HepG2 (cell line): Measurements from ENCODE around the gene ZNF749. TPM values are rescaled to one million over a fixed set of nuclear protein-coding genes. Genes with fewer than 3 reads are reported as not detected.

ENCODE experiments used
- ATF7 ChIP-seq, 2 experiments: fragments of 450-650 bp in 1 of 2; sonication (generic) in 1 of 2; formaldehyde crosslinking in 1 of 2; IDR thresholded peaks; 2 replicates each; pipeline versions ENCODE4 v1.4.0 to v1.6.1; 2016 to 2020; ENCODE audit warnings: antibody characterized with exemption in 1 of 2, mild to moderate bottlenecking in 1 of 2, missing genetic modification reagents in 1 of 2
- FIP1L1 ChIP-seq: fragments of 200-400 bp; formaldehyde crosslinking; IDR thresholded peaks from 2 replicates; pipeline ENCODE4 v1.6.1; 2018; ENCODE audit warnings: low read depth, mild to moderate bottlenecking, low read length, moderate library complexity, borderline replicate concordance; ENCODE audit not compliant: insufficient read depth
- FOSL2 ChIP-seq: sonication (generic); formaldehyde crosslinking; IDR thresholded peaks from 2 replicates; pipeline ENCODE4 v1.4.0; 2020; ENCODE audit warnings: missing genetic modification reagents
- MAFG ChIP-seq: sonication (generic); formaldehyde crosslinking; IDR thresholded peaks from 2 replicates; pipeline ENCODE4 v1.5.1; 2020; ENCODE audit warnings: mild to moderate bottlenecking, missing genetic modification reagents
- NFATC3 ChIP-seq: sonication (generic); formaldehyde crosslinking; IDR thresholded peaks from 2 replicates; pipeline ENCODE4 v1.5.1; 2020; ENCODE audit warnings: mild to moderate bottlenecking, missing genetic modification reagents
- NFYB ChIP-seq: sonication (generic); formaldehyde crosslinking; IDR thresholded peaks from 2 replicates; pipeline ENCODE4 v1.4.0; 2020; ENCODE audit warnings: missing genetic modification reagents
- NRL ChIP-seq: sonication (generic); formaldehyde crosslinking; IDR thresholded peaks from 2 replicates; pipeline ENCODE4 v1.5.0; 2020; ENCODE audit warnings: missing genetic modification reagents, mild to moderate bottlenecking, moderate library complexity, borderline replicate concordance
- PRMT3 ChIP-seq: sonication (generic); formaldehyde crosslinking; IDR thresholded peaks from 2 replicates; pipeline ENCODE4 v1.8.1; 2022; ENCODE audit warnings: low read depth, mild to moderate bottlenecking, moderate library complexity, missing genetic modification reagents, borderline replicate concordance
- PRPF4 ChIP-seq: fragments of 200-400 bp; formaldehyde crosslinking; IDR thresholded peaks from 2 replicates; pipeline ENCODE4 v1.6.1; 2016; ENCODE audit warnings: low read length, low read depth; ENCODE audit not compliant: poor library complexity, severe bottlenecking
- RCOR2 ChIP-seq: IDR thresholded peaks from 2 replicates; pipeline ENCODE4 v1.6.1; 2016; ENCODE audit warnings: missing biosample characterization, missing genetic modification reagents
- SNAI1 ChIP-seq: sonication (generic); formaldehyde crosslinking; IDR thresholded peaks from 2 replicates; pipeline ENCODE4 v1.5.0; 2020; ENCODE audit warnings: mild to moderate bottlenecking, missing genetic modification reagents, borderline replicate concordance
- SNRNP70 ChIP-seq: fragments of 200-400 bp; formaldehyde crosslinking; IDR thresholded peaks from 2 replicates; pipeline ENCODE4 v1.6.1; 2017; ENCODE audit warnings: mild to moderate bottlenecking, low read depth, low read length, moderate library complexity
- SP4 ChIP-seq: sonication (generic); formaldehyde crosslinking; IDR thresholded peaks from 2 replicates; pipeline ENCODE4 v1.8.1; 2023; ENCODE audit warnings: mild to moderate bottlenecking, missing genetic modification reagents
- THAP8 ChIP-seq: sonication (generic); formaldehyde crosslinking; IDR thresholded peaks from 2 replicates; pipeline ENCODE4 v1.5.1; 2020; ENCODE audit warnings: missing genetic modification reagents, mild to moderate bottlenecking, borderline replicate concordance
- WIZ ChIP-seq: sonication (generic); formaldehyde crosslinking; IDR thresholded peaks from 2 replicates; pipeline ENCODE4 v1.5.1; 2020; ENCODE audit warnings: mild to moderate bottlenecking, missing genetic modification reagents
- ZNF276 ChIP-seq: sonication (generic); formaldehyde crosslinking; IDR thresholded peaks from 2 replicates; pipeline ENCODE4 v1.4.0; 2020; ENCODE audit warnings: mild to moderate bottlenecking, low read depth, missing genetic modification reagents
- ZNF546 ChIP-seq: sonication (generic); formaldehyde crosslinking; conservative IDR thresholded peaks from 2 replicates; pipeline ENCODE4 v1.8.1; 2023; ENCODE audit warnings: mild to moderate bottlenecking, missing genetic modification reagents
- ZNF607 ChIP-seq: sonication (generic); formaldehyde crosslinking; IDR thresholded peaks from 2 replicates; pipeline ENCODE4 v1.5.1; 2020; ENCODE audit warnings: missing genetic modification reagents, mild to moderate bottlenecking, borderline replicate concordance
- ZNF781 ChIP-seq: sonication (generic); formaldehyde crosslinking; IDR thresholded peaks from 2 replicates; pipeline ENCODE4 v1.5.1; 2020; ENCODE audit warnings: borderline replicate concordance, mild to moderate bottlenecking, missing genetic modification reagents; ENCODE audit errors: not compliant biosample characterization
- ZNF879 ChIP-seq: sonication (generic); formaldehyde crosslinking; IDR thresholded peaks from 2 replicates; pipeline ENCODE4 v1.8.1; 2023; ENCODE audit warnings: missing genetic modification reagents
- polyA plus RNA-seq, 8 experiments: library from polyadenylated mRNA; depleted of rRNA in 3 of 8; stranded (reverse) in 7 of 8; unstranded in 1 of 8; fragments of >200 nt; fragmentation: Illumina TruSeq in 4 of 8; extraction: Trizol in 4 of 8; gene quantifications; 2 replicates each; pipeline versions ENCODE4 v1.2.1 to v1.2.3, GENCODE V29; 2011 to 2016; ENCODE audit warnings: low read depth in 4 of 8, missing spikeins in 1 of 8, mixed read lengths in 1 of 8; ENCODE audit not compliant: insufficient read depth in 1 of 8
- total RNA-seq, 5 experiments: library from RNA; depleted of rRNA; stranded (reverse); fragments of >200 nt; fragmentation: Illumina TruSeq; extraction: Trizol; gene quantifications; 2 replicates each; pipeline ENCODE4 v1.2.3, GENCODE V29; 2016; ENCODE audit warnings: low read depth in 1 of 5
- TF ChIP-seq, protein P1 (sequence below): sonication (generic); formaldehyde crosslinking; IDR thresholded peaks from 2 replicates; pipeline ENCODE4 v1.9.0; 2021; ENCODE audit warnings: missing genetic modification reagents, borderline replicate concordance
- TF ChIP-seq, protein P2 (sequence below): IDR thresholded peaks from 2 replicates; pipeline ENCODE4 v1.6.1; 2016; ENCODE audit warnings: missing compliant biosample characterization, missing genetic modification reagents, borderline replicate concordance

The ZNF749 gene
- total and polyA plus RNA-seq, 2 of the 13 experiments (the other 11 are each of a cell fraction or from before 2014, with no cell fraction given): 18.9 to 21.0 TPM

DNA sequence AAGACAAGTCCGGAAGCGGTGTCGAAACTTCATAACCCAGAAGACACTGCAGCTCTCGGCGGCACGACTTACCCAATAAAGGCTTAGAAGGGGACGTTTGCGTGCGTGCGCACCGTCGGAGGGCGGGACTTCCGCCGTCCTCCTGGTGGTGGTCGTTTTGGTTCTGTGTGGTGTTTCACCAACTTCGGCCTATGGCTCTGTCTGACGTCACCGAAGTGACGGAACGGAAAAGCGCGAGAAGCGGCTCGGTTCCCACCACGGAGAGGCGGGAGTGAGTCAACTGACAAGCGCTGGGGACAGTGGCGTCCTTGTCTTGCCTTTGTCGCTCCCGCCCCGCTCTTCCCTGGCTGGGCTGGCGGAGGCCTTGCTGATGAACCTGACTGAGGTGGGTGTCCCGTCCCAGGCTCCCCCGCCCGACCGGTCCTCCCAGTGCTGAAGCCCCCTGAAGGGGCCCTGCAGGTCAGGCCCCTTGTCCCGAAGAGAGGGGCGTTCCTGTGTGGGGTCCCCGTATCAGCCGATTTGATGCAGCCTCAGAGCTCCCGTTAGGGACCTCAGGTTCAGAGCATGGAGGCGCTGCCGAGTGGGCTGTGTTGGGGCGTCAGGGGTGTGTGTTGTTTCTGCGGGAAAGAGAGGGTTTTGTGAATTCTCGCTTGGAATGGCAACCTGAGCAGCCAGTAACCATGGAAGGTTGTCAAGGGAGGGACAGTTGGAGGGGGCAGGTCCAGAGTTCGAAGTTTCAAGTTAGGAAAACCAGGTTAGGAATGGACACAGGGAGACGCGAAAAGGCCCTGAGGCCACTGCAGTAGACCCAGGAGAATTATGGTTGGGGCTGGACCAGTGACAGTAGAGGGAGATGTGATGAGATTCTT is 45.2 kb upstream of the ZNF749 start, which contains the start of gene ZNF548 (continued):
- TF ChIP-seq, protein P1, sequence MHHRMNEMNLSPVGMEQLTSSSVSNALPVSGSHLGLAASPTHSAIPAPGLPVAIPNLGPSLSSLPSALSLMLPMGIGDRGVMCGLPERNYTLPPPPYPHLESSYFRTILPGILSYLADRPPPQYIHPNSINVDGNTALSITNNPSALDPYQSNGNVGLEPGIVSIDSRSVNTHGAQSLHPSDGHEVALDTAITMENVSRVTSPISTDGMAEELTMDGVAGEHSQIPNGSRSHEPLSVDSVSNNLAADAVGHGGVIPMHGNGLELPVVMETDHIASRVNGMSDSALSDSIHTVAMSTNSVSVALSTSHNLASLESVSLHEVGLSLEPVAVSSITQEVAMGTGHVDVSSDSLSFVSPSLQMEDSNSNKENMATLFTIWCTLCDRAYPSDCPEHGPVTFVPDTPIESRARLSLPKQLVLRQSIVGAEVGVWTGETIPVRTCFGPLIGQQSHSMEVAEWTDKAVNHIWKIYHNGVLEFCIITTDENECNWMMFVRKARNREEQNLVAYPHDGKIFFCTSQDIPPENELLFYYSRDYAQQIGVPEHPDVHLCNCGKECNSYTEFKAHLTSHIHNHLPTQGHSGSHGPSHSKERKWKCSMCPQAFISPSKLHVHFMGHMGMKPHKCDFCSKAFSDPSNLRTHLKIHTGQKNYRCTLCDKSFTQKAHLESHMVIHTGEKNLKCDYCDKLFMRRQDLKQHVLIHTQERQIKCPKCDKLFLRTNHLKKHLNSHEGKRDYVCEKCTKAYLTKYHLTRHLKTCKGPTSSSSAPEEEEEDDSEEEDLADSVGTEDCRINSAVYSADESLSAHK: no peak
- TF ChIP-seq MAFG (CRISPR knock-in tag) (no peak), FIP1L1 (no peak), WIZ (no peak), ZNF879 (no peak), NRL (CRISPR knock-in tag) (peak; percentile 82), SP4 (CRISPR knock-in tag) (no peak; the same call in 1 of the 2 replicates), THAP8 (CRISPR knock-in tag) (no peak), SNRNP70 (no peak), PRMT3 (CRISPR knock-in tag) (no peak), ZNF607 (CRISPR knock-in tag) (0 out of 2 replicates have a peak, but pooled peaks have one; percentile 39), RCOR2 (CRISPR knock-in tag) (peak; percentile 36; the same call in 1 of the 2 replicates), PRPF4 (no peak), NFYB (CRISPR knock-in tag) (peak; percentile 92), NFATC3 (CRISPR knock-in tag) (no peak), ZNF276 (CRISPR knock-in tag) (0 out of 2 replicates have a peak, but pooled peaks have one; percentile 47), ATF7 (IDR thresholded peaks at IDR 0.05) (peak; percentile 96), ATF7 (CRISPR knock-in tag; IDR thresholded peaks at IDR 0.05) (peak; percentile 89), ZNF781 (peak; percentile 48), FOSL2 (peak; percentile 78), SNAI1 (CRISPR knock-in tag) (no peak), ZNF546 (0 out of 2 replicates have a peak, but pooled peaks have one; percentile 45)
- TF ChIP-seq, protein P2, sequence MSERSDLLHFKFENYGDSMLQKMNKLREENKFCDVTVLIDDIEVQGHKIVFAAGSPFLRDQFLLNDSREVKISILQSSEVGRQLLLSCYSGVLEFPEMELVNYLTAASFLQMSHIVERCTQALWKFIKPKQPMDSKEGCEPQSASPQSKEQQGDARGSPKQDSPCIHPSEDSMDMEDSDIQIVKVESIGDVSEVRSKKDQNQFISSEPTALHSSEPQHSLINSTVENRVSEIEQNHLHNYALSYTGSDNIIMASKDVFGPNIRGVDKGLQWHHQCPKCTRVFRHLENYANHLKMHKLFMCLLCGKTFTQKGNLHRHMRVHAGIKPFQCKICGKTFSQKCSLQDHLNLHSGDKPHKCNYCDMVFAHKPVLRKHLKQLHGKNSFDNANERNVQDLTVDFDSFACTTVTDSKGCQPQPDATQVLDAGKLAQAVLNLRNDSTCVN: peak; percentile 44; the same call in 1 of the 2 replicates
